ENCODE measurements around the gene PMPCA.
A peak's percentile ranks its signal among the peaks of the same experiment; 100 is the strongest.

PMPCA gene

DNA sequence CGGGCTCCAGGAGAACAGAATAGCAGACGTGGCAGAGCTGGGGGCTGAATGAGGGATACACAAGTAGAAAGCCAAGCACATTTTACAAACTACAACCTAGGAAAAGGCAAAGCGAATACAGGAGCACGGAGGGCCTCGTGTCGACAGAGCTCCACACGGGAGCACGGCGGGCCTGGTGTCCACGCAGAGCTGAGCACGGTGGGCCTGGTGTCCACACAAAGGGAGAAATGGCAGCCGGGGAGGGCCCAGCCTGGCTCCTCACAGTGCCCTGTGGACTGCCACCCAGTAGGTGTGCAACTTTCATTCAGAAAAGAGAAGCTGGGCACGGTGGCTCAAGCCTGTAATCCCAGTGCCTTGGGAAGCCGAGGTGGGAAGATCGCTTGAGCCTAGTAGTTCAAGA lies 32.6 kb downstream of the PMPCA start:
- Mint-ChIP-seq H3K9me3 (no peaks in the 10 kb centered on the region), H3K4me1 (peaks cover 12% of the 10 kb centered on the region), H3K27ac (peak overlapping the region in 1 of 2 donors; percentile 31), H3K4me3 (no peak overlapping the region), H3K27me3 (no peaks in the 10 kb centered on the region)
- DNase-seq (no peak), ATAC-seq (no peak)

DNA sequence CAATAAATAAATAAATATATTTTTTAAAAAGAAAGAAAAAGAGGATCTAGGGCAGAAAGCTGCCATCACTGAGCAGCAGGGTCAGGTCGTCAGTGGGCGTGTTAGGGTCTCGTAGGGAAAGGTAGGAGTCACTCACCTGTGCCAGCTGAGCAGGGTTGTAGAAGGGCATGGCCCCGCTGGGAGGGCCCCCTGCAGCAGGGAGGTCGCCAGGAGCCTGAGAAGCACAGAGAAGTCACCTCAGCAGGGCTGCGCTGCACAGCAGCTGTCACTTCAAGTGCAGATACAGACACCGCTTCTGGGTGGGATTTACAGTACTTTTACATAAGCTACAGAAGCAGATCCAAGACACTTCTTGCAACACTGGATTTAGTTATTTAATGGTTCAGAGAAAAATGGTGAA lies 33.2 kb downstream of the PMPCA start:
- Mint-ChIP-seq H3K4me1 (peaks cover 8% of the 10 kb centered on the region), H3K4me3 (no peak overlapping the region), H3K27me3 (no peaks in the 10 kb centered on the region), H3K27ac (peak overlapping the region in 1 of 2 donors; percentile 14), H3K9me3 (no peaks in the 10 kb centered on the region)
- DNase-seq (no peak), ATAC-seq (no peak)

DNA sequence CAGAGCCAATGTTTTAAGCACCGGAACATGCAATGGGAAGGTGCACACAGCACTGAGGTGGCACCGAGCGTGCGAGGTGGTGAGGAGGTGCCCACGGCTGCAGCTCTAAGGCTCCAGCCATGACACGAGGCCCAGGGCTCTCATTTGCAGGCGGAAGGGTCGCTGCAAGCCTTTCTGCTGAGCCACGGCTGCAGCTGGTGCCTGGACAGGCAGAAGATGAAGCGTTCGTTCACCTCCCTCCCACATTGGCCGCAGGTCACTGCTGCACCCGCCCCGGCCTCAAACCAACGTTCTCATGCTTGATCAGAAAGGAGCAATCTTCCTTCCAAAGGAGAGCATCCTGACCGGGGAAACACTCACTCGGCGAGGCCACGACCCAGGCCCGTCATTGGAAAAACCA lies 33.6 kb downstream of the PMPCA start:
- ATAC-seq: no peak
- Mint-ChIP-seq H3K9me3 (no peaks in the 10 kb centered on the region), H3K27ac (peak overlapping the region in 1 of 2 donors; percentile 14), H3K4me3 (no peak overlapping the region), H3K27me3 (no peaks in the 10 kb centered on the region), H3K4me1 (peaks cover 8% of the 10 kb centered on the region)
- DNase-seq: no peak

DNA sequence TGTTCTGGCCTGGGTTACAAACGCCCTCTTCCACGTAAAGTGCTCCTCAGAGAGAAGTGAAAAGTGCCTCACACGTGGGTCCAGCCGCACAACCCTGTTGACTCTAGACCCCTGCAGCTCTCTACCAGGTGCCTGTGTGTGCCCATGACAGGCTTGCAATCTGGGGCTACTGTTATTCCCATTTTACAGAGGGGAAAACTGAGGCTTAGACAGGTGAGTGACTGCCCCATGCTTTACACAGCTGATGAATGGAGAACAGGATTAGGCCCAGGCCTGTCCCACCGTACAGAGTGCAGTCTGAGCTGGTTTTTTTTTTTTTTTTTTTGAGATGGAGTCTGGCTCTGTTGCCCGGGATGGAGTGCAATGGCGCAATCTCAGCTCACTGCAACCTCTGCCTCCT lies 35.3 kb downstream of the PMPCA start:
- Mint-ChIP-seq H3K27me3 (no peaks in the 10 kb centered on the region), H3K9me3 (no peaks in the 10 kb centered on the region), H3K4me1 (peaks cover 8% of the 10 kb centered on the region), H3K27ac (peak overlapping the region in 1 of 2 donors; percentile 67), H3K4me3 (no peak overlapping the region)
- ATAC-seq: no peak
- no peak for DNase-seq

DNA sequence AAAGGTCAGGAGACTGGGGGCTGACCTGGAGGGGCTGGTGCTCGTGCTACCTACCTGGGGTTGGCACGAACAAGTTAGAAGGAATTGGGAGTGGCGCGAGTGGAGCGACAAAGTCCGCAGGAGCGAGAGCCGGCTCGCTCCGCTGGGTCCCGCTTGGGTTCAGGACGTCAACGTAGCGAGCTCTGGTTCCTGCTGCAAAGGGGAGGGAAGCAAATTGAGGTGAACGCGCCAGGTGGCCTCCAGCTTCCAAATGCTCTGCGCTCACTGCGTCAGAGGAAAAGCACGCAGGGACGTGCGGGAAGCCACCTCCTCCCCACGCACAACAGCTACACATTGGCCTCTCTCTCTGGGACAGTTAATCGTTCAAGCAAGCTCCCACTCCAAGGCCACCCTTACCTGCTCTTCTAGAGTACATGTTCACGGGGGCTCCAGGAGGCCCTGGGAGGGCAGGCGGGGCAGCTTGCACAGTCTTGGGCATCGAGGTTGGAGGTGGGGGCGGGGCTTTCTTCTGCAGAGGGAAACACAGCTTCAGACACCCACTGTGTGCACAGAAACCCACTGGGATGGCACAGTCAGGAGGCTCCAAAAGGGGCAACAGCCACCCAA lies 36.8 kb downstream of the PMPCA start:
- peak overlapping the region in 1 of 2 donors; percentile 61 for H3K27ac Mint-ChIP-seq
- H3K4me3 Mint-ChIP-seq: no peak overlapping the region
- H3K4me1 Mint-ChIP-seq: peaks cover 8% of the 10 kb centered on the region
- no peak for DNase-seq
- ATAC-seq: no peak
- no peaks in the 10 kb centered on the region for H3K27me3 Mint-ChIP-seq
- H3K9me3 Mint-ChIP-seq: no peaks in the 10 kb centered on the region

DNA sequence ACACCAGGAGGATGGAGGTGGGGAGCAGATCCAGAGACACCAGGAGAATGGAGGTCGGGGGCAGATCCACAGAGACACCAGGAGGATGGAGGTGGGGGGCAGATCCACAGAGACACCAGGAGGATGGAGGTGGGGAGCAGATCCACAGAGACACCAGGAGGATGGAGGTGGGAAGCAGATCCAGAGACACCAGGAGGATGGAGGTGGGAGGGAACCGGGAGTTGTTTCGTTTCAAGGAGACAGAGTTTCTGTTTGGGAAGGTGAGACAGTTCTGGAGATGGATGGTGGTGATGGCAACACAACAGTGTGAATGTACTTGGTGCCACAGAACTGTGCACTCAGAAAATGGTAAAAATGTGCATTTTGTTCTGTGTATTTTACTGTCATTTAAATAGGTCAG lies 38.2 kb downstream of the PMPCA start:
- no peaks in the 10 kb centered on the region for H3K9me3 Mint-ChIP-seq
- DNase-seq (no peak), ATAC-seq (no peak)
- H3K4me1 Mint-ChIP-seq: peaks cover 6% of the 10 kb centered on the region
- H3K4me3 Mint-ChIP-seq: no peak overlapping the region
- H3K27ac Mint-ChIP-seq: no peak overlapping the region
- H3K27me3 Mint-ChIP-seq: no peaks in the 10 kb centered on the region

DNA sequence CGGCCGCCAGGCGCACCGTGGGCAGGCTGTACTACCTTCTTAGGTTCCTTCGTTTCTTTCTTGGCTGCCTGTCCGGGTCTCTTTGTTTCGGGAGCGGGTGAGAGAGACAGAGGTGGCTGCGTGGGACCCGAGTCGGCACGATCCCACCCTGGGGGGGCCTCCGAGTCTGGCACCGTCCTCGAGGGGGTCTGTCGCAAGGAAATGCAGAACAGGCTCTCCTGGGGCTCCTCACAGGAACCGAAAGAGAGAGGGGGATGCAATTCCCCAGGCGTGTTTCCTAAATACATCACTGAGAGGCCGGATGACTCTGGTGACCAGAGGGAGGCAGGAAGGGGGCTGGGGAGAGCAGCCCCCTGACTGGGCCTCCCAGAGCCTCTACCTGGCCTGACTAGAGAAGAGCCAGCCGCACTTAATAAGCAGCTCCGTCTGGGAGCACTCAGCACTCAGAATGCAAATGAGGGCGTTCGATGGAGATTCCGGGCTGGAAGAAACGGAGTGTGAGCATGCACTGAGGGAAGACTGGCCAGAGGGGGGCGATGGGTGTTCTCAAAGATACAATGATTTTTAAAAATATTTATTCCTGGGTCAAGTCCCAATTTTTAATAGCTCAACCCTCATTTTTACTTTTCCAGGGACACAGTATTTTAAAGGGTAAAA lies 40.9 kb downstream of the PMPCA start:
- DNase-seq (no peak), ATAC-seq (no peak)
- H3K9me3 Mint-ChIP-seq: no peaks in the 10 kb centered on the region
- peak overlapping the region in 1 of 2 donors; percentile 38 for H3K27ac Mint-ChIP-seq
- H3K4me1 Mint-ChIP-seq: no peaks in the 10 kb centered on the region
- H3K4me3 Mint-ChIP-seq: no peak overlapping the region
- H3K27me3 Mint-ChIP-seq: no peaks in the 10 kb centered on the region

DNA sequence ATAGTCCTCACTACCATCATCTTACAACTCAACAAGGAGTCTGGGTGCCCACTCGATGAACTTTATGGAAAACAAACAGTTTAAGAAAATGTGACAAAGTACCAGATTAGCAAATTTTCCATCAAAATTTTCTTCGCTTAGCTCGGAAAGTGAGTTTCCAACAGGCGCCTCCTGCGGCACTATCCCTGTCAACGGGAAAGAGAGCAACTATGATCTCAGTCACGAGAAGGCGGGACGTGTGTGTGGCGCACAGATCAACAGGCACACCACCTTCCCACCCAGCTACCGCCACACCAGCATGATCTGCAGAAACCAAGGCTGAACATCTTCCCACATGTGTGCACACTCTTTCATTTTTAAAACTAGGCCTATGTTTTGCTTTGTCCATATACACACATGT lies 42.9 kb downstream of the PMPCA start:
- no peaks in the 10 kb centered on the region for H3K9me3 Mint-ChIP-seq
- H3K27ac Mint-ChIP-seq: no peak overlapping the region
- ATAC-seq: no peak
- H3K4me3 Mint-ChIP-seq: no peak overlapping the region
- DNase-seq: no peak
- no peaks in the 10 kb centered on the region for H3K4me1 Mint-ChIP-seq
- H3K27me3 Mint-ChIP-seq: no peaks in the 10 kb centered on the region

DNA sequence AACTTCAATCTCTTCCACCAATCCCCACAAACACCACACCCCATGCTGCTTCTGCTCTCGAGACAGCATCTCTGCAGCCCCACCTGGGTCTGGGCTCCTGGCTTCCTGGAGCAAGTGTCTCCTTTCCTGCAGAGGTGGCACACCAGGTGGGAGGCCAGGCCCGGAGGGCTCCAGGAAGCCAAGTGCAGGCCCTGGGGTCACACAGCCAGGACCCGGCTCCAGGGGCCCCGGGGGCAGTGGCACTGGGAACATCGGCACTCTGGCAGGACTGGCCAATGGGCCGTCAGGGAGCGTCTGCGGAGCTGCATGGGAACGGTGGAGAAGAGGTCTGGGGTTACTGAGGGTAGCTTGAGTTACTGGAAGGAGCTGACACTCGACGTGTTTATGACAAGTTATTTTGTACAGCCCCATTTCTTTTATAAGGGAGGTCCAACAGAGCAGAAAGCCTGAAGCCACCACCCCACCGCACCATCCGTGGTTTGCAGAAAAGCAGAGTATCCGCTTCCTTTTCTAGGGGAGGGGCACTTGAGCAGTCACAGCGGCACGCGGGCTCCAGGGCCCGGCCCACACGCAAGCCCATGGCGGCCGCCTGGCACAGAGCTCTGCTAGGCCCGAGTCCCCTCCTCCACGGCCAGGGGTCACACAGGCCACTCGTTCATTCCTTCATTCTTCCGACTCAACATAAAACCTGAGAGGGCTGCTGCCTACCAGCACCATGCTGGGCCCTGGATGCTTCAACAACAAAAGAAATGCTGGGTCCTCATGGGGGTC lies 43.8 kb downstream of the PMPCA start:
- DNase-seq (no peak), ATAC-seq (no peak)
- Mint-ChIP-seq H3K27ac (no peak overlapping the region), H3K27me3 (no peaks in the 10 kb centered on the region), H3K4me1 (no peaks in the 10 kb centered on the region), H3K9me3 (no peaks in the 10 kb centered on the region), H3K4me3 (no peak overlapping the region)

DNA sequence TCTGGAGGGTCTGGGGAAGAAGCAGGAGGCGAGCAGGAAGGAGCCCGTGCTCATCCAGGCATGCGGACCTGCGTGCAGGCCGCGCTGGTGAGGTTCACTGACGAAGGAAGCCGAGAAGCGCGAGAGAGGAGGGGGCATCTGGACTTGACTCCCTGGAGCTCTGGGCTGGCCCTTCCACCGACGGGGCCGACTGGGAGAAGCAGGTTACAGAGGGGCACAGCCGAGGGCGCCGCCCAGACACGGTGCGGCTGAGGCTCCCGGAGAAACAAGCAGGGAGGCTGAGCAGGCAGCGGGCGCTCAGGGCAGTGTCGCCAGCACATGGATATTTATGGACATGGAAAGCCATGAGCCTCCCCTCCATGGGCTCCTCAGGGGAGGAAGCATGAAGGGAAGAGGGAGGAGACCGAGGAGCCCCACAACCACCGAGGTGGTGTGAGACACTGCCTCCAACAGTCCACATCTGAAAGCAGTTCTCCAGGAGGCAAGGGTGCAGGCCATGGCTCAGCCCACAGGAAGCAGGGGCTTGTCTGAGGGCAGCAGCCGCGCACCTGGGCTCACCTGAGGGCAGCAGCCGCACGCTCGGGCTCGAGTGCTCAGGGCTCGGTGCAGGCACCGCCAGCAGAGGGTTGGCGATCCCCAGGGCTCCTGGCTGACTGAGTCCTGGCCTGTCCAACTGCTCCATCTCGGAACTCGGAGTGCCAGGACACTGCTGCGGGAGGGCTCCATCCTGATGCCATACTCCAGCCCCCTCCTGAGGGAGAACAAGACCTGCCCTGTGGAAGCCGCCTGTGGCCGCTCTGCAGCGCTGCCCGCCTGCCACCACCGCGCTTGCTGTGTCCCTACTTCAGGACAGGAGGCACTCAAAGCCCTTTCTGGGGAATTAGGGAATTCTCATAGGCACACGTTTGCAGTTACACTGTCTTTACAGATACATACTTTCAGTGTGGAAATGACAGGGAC lies 44.9 kb downstream of the PMPCA start:
- Mint-ChIP-seq H3K27ac (peak overlapping the region in 1 of 2 donors; percentile 27), H3K4me1 (no peaks in the 10 kb centered on the region), H3K27me3 (no peaks in the 10 kb centered on the region), H3K9me3 (no peaks in the 10 kb centered on the region), H3K4me3 (no peak overlapping the region)
- ATAC-seq (no peak), DNase-seq (no peak)

DNA sequence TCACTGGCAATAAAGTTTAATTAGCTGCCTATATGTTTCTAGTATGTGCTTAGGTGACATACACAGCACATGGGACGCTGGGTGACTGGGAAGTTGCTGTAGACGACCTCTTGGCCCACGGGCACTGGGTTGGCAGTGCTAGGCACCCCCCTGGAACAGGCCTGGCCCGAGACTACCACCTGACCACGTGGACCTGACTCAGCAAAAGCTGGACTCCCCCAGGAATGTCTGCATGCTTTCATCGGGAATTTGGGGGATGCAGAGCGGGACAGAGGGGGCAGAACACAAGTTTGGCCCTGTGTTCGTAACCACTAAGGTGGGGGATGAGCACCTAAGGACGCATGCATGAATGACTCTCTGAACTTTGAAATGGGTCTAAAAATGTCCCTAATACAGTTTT lies 45.8 kb downstream of the PMPCA start:
- Mint-ChIP-seq H3K4me3 (no peak overlapping the region), H3K4me1 (no peaks in the 10 kb centered on the region), H3K9me3 (no peaks in the 10 kb centered on the region), H3K27ac (peak overlapping the region in 1 of 2 donors; percentile 42), H3K27me3 (no peaks in the 10 kb centered on the region)
- no peak for ATAC-seq
- no peak for DNase-seq

DNA sequence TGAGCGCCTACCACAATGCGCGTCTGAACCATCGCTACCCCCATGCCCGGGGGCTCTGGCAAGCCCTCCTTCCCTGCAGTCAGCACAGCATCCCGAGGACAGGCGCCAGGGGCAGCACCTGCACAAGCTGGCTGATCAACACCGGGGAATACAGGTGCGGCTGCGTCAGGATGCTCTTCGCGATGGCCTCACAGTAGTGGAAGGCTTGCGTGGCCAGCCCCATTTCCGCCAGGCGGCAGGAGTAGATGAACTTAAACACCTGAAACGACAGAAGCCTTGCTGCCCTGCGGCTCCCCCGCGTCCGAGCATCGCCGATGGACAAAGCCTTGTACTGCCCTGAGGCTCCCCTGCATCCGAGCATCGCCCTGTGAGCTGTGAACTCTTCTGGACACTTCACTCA lies 46.9 kb downstream of the PMPCA start:
- Mint-ChIP-seq H3K4me1 (no peaks in the 10 kb centered on the region), H3K9me3 (no peaks in the 10 kb centered on the region), H3K4me3 (no peak overlapping the region), H3K27ac (no peak overlapping the region), H3K27me3 (no peaks in the 10 kb centered on the region)
- ATAC-seq (no peak), DNase-seq (no peak)

DNA sequence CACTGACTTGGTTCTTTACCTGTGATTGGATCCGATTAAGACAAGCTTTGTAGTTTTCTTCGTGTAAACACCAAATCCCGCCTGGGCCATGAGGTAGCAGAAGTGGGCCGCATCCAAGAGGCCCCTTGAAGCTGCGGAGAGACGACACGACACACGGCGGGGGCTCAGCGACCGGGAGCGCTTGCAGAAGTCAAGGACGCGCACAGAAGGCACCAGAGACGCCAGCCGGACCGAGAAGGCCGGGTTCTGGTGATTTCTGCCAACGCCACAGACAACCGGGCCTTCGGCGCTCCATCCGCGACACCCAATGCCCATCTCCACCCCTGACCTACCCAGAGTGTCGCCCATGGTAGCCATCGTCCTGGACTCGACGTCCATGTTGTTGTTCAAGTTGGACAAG lies 49.0 kb downstream of the PMPCA start:
- ATAC-seq (no peak), DNase-seq (no peak)
- Mint-ChIP-seq H3K4me1 (no peaks in the 10 kb centered on the region), H3K9me3 (no peaks in the 10 kb centered on the region), H3K27ac (no peak overlapping the region), H3K4me3 (no peak overlapping the region), H3K27me3 (no peaks in the 10 kb centered on the region)

DNA sequence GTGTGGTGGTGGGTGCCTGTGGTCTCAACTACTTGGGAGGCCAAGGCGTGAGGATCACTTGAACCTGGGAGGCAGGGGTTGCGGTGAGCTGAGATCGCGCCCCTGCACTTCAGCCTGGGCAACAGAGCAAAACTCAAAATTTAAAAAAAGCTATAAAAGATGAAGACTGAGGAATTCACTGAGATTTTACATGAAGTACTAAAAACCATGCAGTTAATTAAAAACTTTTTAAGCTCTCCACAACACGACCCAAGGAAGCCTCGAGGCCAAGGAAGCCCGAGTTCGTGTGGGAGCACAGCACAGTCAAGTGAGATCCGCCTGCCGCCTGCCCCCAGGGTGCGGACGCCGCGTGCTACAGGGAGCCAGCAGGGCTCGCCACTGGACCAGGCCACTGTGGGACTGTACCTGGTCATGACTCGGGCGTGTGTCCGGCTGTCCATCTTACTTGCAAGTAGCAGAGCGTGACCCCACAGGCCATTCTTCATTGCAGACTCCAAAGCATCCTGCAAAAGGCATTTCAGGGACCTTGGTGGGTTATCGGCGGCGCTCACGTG lies 50.4 kb downstream of the PMPCA start:
- no peaks in the 10 kb centered on the region for H3K9me3 Mint-ChIP-seq
- no peaks in the 10 kb centered on the region for H3K27me3 Mint-ChIP-seq
- H3K4me3 Mint-ChIP-seq: no peak overlapping the region
- H3K27ac Mint-ChIP-seq: peak overlapping the region in 1 of 2 donors; percentile 27
- H3K4me1 Mint-ChIP-seq: peaks cover 6% of the 10 kb centered on the region
- DNase-seq: no peak
- no peak for ATAC-seq

DNA sequence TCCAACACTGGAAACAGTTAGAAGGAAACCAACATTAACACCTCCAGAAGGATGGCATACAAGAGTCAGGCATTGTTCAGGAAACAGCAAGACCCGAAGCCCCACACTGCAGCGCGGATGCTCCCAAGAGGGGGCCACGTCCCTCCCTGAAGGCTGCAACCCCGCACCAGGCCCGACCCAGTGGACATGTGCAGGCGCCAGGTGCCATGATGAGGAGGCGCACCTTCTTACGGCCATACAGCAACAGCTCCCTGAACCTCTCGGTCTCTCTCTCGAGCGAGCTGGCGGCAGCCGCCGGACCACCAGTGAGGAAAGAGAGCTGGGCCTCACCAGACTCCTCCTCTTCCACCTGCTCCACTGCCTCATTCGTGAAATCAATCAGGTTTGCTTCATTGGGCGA lies 52.2 kb downstream of the PMPCA start:
- DNase-seq (no peak), ATAC-seq (no peak)
- Mint-ChIP-seq H3K27ac (peak overlapping the region in 1 of 2 donors; percentile 66), H3K4me1 (peaks cover 6% of the 10 kb centered on the region), H3K4me3 (no peak overlapping the region), H3K27me3 (no peaks in the 10 kb centered on the region), H3K9me3 (no peaks in the 10 kb centered on the region)
